Islet precursor cell (in vitro differentiated cells): ENCODE measurements around the gene KIF15.
"Not testable (repeated sequence)": the region's sequence is repeated elsewhere in the genome, so short reads cannot be mapped to it uniquely, and the experiment has no call there.

Source experiments
- DNase-seq: peaks from one replicate; pipeline ENCODE4 v3.0.0-alpha.2; 2018

KIF15 gene

DNA sequence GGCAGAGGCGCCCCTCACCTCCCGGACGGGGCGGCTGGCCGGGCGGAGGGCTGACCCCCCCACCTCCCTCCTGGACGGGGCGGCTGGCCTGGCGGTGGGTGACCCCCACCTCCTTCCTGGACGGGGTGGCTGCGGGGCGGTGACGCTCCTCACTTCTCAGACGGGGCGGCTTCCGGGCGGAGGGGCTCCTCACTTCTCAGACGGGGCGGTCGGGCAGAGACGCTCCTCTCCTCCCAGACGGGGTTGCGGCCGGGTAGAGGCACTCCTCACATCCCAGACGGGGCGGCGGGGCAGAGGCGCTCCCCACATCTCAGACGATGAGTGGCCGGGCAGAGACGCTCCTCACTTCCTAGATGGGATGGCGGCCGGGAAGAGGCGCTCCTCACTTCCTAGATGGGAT is 59.6 kb downstream of the KIF15 start:
- DNase-seq = not testable (repeated sequence)

DNA sequence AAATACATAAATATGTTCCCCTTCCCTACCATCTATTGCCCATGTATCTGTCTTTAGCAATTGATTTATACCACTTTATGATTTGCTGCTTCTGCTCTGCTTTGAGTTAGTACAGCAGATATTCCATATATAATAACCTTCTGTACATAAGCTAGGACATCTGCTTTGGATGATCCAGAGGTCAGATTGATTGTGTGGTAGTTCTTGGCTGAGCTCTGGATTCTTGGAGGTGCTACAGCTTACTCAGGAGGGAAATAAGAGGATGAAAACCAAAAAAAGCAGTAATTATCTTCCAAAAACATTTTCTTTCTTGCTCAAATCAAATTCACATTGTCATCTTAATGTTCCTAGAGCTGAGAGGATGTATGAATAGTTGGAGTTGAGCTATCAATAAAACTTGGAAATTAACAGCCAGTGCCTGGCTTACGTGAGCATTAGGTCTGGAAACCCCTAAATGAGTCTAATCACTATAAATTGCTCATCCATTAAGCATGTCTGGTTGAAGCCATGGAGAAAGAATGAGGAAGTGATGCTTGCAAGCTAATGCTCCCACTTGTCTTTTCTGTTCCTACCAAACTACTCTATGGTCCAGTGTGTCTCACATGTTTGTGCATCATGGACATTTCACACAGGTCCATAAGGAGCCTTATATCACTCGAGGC is 63.8 kb downstream of the KIF15 start:
- no peak for DNase-seq

DNA sequence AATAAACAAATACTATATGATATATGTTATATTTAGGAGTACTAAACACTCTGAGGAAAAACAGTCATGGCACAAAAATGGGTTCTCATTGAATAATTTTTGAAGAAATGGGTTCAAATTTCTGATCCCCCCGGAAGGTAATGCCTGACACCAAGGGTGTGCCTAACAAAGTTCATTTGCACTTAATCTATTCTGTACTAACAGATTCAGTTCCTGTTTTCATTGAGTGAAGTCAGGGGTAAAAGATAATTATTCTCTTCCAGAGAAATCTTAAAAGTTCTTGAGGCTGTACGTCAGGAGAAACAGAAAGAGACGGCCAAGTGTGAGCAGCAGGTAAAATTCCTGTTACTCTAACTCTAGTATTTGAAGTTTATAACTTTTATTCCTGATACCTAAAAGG is 65.6 kb downstream of the KIF15 start:
- DNase-seq = no peak

DNA sequence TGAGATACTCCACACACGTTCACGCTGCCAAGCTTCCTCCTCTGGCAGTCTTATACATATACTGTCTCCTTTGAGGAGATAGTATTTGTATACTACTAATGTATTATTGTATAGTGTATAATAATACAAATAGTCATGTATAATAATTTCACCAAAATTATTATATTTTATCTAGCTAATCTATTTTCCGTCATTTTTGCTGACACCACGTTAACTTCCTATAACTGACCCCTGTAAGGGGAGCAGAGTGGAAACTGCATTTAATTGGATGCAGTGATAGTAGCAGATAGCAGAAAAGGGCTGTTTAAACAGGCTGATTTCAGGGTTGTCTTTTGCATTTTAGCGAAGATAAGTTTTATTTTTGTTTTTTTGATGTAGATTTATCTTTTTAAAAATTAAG is 69.6 kb downstream of the KIF15 start:
- DNase-seq = no peak

DNA sequence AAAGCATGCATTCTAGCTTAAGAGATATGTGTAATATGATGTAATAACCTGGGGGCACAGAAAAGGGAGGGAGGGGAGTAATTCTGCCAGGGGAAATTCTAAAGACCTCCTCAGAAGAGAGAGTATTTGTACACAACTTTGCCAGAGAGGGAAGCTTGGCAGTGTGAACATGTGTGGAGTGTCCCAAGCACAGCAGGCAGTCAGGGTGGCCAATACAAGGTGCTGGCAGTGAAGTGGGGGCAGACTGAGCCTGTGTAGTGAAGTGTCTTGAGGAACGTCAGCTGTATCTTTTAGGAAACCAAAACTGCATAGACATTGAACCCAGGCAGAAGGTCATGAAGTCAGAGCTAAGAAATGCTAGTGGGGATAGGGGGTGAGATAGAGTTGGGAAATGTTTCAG is 70.4 kb downstream of the KIF15 start:
- no peak for DNase-seq

DNA sequence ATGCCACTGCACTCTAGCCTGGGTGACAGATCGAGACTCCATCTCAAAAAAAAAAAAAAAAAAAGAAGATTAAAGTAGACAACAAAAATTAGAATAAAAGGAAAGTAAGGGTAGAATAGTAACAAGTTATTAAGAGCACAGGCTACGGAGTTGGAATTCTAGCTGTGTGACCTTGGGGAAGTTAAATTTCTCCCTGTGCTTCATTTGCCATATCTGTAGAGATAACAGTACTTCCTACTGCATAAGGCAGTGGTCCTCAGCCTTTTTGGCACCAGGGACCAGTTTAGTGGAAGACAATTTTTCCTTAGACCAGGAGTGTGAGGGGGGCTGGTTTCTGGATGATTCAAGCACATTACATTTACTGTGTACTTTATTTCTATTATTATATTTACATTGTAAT is 71.4 kb downstream of the KIF15 start:
- DNase-seq = no peak

DNA sequence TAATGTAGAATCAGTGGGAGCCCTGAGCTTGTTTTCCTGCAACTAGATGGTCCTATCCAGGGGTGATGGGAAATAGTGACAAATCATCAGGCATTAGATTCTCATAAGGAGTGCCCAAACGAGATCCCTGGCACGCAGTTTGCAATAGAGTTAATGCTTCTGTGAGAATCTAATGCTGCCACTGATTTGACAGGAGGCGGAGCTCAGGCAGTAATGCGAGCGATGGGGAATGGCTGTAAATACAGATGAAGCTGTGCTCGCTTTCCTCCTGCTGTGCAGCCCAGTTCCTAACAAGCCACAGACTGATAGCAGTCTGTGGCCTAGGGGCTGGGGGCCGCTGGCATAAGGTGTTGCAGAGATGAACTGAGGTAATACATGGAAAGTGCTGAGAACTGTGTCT is 71.8 kb downstream of the KIF15 start:
- DNase-seq = no peak

DNA sequence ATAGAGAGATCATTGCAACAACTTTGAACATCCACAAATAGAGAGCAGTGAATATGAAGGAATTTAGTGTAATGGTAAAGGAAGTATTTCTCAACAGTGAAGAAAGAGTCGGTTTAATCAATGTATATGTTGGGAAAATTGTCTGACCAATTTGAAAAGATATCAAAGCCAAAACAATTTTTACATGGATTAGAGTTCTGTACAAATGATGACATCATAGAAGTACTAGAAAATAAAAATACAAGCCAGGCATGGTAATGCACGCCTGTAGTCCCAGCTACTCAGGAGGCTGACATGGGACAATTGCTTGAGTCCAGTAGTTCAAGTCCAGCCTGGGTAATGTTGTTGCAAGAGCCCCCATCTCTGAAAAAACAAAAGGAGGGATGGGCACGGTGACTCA is 74.1 kb downstream of the KIF15 start:
- no peak for DNase-seq

DNA sequence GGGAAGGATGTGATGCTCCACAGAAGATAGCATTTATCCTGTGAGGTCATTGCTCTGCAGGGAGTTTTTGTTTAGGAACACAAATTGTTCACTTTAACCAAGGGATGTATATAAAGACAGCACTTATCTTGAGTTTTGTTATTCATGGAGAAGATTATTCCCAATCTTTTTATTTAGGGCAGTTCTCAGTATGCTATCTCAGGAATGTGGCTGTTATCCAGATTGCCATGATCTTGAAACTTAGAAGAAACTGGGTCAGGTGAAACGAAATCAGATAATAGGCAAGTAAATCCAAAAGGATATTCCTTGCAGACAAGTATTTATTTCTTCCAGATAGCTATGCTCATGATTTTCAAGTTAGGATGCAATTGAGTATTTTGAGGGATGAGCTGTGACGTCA is 80.8 kb downstream of the KIF15 start:
- no peak for DNase-seq

DNA sequence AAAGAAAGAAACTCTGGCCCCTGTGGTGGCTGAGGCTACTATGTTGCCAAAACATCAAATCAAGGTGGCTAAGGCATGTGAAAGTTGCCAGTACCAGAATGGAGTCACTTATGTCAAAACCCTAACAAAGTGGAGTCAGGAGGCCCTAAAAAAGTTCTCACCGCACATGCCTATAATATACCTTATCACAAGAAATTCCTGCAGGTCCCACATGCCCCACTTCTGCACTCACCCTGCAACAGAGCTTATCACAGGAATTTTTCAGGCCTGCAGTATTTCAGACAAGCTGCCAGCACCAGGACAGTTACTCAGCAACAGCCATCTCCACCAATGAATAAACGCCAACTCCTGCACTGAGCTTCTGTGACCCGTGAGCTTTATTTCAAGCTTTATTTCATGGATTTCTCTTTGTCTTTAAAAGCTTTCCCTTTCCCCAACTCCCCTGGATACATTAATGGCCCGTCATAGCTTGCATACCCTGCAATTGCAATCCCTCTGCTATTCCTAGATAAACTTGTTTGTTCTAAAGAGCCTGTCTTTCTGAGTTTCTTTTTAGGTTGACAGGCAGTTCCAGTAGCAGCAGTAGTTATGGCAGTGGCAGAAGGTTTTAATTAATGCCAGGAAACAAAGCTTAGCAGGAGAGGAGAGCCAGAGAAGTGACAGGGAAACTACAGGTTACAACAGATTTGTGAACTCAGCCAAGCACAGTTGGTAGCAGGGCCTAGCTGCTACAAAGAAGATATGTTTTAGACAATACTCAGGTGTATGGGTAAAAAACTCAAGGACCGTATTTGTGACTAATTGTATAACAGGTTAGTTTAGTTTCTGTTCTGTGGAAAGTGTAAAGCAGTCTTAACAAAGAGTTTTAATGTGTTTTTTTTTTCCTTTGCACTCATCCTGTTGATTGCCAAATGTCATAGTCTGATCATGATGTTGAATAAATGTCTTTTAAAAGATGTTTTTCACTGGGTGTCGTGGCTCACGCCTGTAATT is 84.2 kb downstream of the KIF15 start:
- DNase-seq = peak; percentile 86

DNA sequence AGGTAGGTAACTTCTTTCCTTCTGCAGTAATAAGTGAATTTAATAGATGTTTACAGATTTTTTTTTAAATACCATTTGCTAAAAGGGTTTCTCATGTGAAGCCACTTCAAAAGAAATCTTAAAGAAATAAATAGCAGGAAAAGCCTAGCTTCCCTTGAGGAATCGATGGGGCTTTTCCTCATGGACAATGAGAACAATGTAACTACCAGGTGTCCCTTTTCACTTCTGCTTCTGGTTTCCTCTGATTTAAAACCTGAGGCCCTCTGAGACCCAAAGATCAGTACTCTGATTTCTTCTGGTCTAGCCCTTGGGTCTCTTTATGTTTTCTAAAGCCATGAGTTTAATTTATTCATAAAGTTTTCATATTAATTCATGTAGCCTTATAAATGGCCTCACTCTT is 87.0 kb downstream of the KIF15 start:
- DNase-seq = no peak

DNA sequence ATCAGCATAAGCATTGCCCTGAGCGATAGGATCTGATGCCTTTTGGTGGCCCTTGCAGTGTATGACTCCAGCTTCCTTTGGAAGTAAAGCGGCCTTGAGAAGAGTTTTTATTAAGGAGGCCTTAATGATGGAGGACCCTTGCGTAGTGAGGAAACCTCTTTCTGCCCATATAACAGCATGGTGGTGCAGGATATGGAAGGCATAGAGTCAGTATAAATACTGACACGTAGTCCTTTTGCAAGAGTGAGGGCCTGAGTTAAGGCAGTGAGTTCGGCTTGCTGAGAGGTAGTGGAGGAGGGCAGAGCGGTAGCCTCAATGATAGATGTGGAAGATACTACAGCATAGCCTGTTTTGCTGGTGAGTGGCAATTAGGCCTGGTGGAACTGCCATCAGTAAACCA is 95.1 kb downstream of the KIF15 start:
- DNase-seq = not testable (repeated sequence)

DNA sequence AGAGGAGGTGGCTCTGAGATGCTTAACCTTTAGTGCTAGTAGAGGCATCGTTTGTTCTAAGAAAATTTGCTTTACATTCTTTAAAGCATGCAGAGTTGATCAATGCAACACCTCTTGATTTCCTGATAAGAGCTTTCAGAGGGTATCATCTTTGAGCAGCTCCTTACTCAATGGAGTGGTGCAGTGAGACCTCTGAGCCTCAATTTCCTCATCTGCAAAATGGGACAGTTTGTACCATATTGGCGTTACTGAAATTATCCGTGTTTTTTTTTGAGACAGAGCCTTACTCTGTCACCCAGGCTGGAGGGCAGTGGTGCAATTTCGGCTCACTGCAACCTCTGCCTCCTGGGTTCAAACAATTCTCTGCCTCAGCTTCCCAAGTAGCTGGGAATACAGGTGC is 98.5 kb downstream of the KIF15 start:
- DNase-seq = no peak

DNA sequence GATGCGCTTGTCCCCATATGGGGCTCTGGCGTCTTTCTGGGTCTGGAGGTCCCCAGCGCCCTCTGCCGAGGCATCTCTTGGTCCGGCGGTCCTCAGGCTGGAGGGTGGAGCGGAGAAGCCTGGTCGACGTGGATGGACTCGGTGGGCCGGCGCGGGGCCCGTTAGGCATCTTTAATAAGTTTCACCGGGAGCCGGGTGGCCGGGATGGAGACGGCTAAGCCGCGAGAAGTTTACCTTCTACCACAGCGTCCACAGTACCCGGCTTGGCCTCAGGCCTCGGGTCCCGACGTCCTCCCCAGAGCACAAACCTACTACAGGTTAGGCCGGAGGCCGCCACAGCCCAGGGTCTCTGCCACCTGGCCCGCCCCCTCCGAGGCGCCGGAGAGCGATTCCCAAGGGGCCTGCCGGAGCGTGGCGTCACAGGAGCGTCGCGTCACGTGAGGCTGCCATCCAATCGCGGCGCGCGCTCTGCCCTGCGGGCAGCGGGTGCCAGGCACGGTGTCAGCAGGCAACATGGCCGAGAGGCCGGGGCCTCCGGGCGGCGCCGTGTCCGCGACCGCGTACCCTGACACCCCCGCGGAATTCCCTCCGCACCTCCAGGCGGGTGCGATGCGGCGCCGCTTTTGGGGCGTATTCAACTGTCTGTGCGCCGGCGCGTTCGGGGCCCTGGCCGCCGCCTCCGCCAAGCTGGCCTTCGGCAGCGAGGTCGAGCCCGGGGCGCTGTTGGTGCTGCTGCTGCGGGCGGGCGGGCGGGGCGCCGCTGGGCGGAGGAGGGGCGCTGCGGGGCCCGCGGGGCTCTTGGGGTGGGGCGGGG is 100.0 kb downstream of the KIF15 start, which contains the start of gene TMEM42:
Gene TMEM42, plus strand, starts transcription at position 501 of the 814 bp plus-strand sequence. Its CDS starts 13 bp downstream, at position 514.
- DNase-seq = peak; percentile 95

DNA sequence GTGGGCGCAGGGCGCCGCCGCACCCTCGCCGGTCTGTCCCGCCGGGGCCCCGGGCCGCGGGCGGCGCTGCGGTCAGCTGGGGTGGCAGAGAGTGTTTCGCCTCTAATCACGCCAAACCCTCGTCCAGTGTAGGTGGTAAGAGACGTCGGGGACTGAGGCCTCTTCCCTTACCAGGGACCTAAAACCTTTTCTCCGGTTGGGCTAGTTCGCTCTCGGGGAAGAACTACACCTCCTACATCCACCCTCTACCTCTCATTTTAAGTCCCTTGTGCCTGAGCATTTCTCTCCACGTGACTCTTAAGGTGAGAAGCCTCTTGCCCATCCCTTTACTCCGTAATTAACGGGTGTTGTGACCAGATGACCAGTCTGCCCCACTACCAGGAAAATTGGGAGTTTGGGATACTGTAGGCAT is 100.6 kb downstream of the KIF15 start:
- peak; percentile 67 for DNase-seq

DNA sequence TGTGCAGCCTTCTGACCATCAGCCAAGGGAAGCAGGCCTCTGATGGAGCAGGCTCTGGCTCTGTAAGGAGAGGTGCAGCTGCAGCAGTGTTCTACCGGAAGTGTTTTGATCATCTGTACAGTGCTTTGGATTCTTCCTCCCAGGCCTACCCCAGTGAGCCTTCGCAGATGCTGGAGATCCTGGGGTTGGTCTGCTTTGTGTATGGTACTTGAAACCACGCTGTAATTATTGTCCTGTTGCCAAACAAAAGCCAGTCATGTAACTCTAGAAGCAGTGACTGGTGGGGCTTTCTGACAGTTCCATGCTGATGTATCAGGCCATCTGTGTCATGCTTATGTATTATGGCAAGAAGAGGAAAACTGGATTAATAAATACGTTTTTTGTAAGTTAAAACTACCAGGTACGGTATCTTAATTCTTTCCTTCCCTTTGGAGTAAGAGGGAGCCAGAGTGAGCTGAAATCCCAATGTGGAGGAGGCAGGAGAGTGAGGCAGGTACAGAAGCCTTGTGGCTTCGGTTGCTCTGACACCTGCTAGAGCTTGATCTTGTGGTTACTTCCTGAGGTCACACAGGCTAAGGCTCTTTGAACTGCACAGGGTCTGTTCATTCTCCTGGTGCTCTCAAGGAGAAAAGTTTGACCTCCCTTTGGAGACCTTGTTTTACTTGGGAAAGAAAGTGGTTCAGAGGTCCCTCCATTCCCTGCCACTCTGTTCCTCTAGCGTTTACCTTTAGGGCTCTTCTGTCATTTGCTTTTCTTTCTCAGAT is 103.9 kb downstream of the KIF15 start:
- DNase-seq = no peak

DNA sequence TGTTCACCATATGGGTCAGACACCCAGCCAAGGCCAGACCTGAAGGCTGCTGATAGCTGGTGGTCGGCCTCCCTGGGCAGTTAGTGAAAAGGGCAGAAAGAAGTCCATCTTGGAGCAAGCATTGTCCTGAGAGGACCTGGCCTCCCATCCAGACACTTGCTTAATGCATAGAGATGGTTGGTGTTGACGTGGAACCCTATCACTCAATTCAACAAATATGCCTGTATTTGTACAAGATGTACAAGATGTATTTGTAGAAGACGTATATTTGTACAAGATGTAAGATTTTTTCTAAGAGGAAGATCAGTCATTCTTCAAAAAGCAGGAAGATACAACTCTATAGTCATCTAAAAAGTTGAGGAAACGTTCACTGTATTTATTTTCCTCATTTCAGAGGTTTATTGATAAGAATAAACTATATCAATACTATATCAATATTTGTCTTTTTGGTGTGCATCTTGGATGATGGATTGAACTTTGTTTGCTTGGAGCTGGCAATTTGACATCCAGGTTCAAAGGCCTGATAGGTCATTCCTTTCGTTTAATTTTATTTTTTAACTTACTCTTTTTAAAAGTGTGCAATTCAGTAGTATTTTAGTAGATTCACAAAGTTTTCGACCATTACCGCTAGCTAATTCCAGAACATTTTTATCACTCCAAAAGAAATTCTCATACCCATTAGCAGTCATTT is 106.0 kb downstream of the KIF15 start:
- DNase-seq = no peak

DNA sequence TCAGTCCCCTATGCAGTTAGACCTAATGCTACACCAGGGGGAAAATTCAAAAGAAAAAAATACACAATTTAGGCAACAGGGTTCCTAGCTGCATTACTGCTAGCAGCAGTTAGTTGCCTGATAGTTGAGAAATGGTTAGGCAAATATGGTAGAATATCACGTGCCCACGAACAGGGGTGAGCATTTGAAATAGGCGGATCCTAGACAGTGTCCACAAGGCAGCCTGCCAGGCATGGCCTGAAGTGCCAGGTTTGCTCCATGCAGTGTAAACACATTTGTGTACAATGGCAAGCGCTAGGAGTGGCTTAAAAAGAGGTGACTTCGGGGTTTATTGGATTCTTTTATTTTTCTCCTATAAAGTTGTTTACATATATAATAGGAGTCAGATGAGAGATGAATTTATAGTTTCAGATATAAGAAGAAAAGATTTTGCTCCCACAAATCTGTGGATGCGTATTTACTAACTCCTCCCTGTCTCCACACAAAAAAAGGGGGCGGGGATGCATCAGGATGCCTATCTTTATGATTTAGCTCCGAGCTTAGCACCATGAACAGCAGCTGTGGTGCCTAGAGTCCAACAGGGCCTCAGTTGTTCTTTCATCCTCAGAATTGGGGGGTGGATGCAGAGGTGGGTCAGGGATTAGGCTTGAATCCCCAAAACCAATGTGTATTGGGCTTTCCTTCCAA is 108.9 kb downstream of the KIF15 start:
- no peak for DNase-seq

DNA sequence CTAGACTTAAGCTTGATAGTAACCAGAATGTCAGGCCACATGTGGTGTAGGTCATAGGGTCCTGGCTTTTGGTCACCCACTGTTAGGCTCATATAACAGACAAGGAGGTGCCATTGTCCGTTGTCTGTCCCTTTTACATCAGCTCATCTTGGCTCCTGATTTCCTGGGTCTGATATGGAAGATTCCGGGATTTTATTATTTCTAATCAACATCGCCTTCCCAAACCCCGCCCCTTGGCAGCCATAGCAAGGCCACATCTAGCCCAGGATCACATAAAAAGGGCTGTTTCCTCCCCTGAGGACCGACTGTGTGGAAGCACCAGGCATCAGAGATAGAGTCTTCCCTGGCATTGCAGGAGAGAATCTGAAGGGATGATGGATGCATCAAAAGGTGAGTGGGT is 112.7 kb downstream of the KIF15 start, which contains the start of gene TGM4:
Gene TGM4, plus strand, starts transcription at position 301 of the 400 bp plus-strand sequence. Its CDS starts 71 bp downstream, at position 372.
- no peak for DNase-seq

DNA sequence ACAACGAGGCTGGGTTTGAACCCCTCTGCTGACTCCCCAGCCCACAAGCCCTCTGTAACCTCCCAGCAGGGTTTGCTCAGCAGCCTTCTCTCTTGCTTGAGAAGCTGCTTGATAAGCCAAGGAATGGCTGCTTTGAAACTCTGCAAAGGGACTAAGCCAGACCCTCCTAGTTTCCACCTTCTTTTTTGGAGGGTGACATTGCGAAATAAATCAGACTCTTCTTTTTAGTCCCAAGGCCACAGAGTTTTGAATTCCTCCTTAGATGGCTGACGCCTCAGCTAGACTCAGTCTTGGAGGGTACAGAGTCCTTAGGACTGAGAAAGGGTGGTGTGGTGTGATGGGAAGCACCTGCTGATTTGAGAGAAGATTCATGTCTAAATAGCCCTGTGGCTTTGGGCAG is 114.0 kb downstream of the KIF15 start:
- no peak for DNase-seq

DNA sequence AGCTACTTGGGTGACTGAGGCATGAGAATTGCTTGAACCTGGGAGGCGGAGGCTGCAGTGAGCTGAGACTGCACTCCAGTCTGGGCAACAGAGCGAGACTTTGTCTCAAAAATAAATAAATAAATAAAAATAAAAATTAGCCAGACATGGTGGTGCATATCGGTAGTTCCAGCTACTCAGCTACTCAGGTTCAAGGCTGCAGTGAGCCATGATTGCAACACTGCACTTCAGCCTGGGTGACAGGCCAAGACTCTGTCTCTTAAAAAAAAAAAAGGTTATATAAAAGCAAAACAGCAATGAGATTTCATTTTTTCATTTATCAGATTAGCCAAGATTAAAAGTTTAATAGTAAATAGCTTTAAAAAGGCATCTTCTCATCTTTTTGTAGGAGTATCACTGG is 115.7 kb downstream of the KIF15 start:
- DNase-seq = no peak
